Frontal cortex (tissue), 4 donors: ENCODE measurements around the gene CHRM4. TPM values are rescaled to one million over a fixed set of nuclear protein-coding genes. Genes with fewer than 3 reads are reported as not detected.

ENCODE experiments used
- DNase-seq, 2 donors: peaks; one replicate each; pipeline ENCODE4 v3.0.0; 2012; ENCODE audit warnings: low spot score in 2 of 2
- FAIRE-seq: peaks from 2 replicates; lab custom pipeline; 2012; peaks lifted over from hg19 to GRCh38; lab: Jason Lieb, UNC
- total RNA-seq: library from RNA; depleted of rRNA; stranded (reverse); fragments of >200 nt; gene quantifications from one replicate; pipeline ENCODE4 v1.2.3, GENCODE V29; 2014
- donor health status: control.
- donor health status: control.
- donor health status: control.

Gene CHRM4
- 6.1 TPM for total RNA-seq

- no peak for FAIRE-seq
- peak; percentile 74 to 75 for DNase-seq
These were observed at the start of gene CHRM4 for GRCh38 chr11:46391578-46392420. TSS of gene CHRM4 (minus strand) at chr11:46391776. CDS start at chr11:46386557, 5,219 bp downstream.

- no peak for DNase-seq
These were observed 46.6 kb upstream of the CHRM4 start for GRCh38 chr11:46438211-46438610.

GRCh38 chr11:46437122-46437689, 45.6 kb upstream of the CHRM4 start:
- FAIRE-seq (no peak), DNase-seq (no peak)

More at GRCh38 chr11:46438211-46438610, 46.6 kb upstream of the CHRM4 start:
- no peak for FAIRE-seq

- DNase-seq, result no peak
- FAIRE-seq, result no peak
These were observed 44.5 kb upstream of the CHRM4 start for GRCh38 chr11:46436113-46436512.

GRCh38 chr11:46435679-46436078, 44.1 kb upstream of the CHRM4 start:
- FAIRE-seq (no peak), DNase-seq (no peak)

- DNase-seq (no peak), FAIRE-seq (no peak)
These were observed 39.6 kb upstream of the CHRM4 start for GRCh38 chr11:46431211-46431610.

GRCh38 chr11:46429717-46430116, 38.1 kb upstream of the CHRM4 start:
- FAIRE-seq, result no peak

GRCh38 chr11:46427364-46427763, 35.8 kb upstream of the CHRM4 start:
- no peak for FAIRE-seq
- DNase-seq, result no peak

More at GRCh38 chr11:46429717-46430116, 38.1 kb upstream of the CHRM4 start:
- no peak for DNase-seq

- FAIRE-seq, result no peak
- no peak for DNase-seq
These were observed 34.8 kb upstream of the CHRM4 start for GRCh38 chr11:46426233-46426991.

- DNase-seq, result no peak
- FAIRE-seq, result no peak
These were observed 31.0 kb upstream of the CHRM4 start for GRCh38 chr11:46422588-46422987.

- FAIRE-seq (no peak), DNase-seq (no peak)
These were observed 29.8 kb upstream of the CHRM4 start for GRCh38 chr11:46421257-46421880.

GRCh38 chr11:46420513-46420912, 28.9 kb upstream of the CHRM4 start:
- FAIRE-seq, result no peak
- no peak for DNase-seq

GRCh38 chr11:46418751-46419150, 27.2 kb upstream of the CHRM4 start:
- FAIRE-seq (no peak), DNase-seq (no peak)

GRCh38 chr11:46417711-46418110, 26.1 kb upstream of the CHRM4 start:
- FAIRE-seq (no peak), DNase-seq (no peak)

GRCh38 chr11:46414879-46415278, 23.3 kb upstream of the CHRM4 start:
- no peak for FAIRE-seq
- DNase-seq, result no peak

GRCh38 chr11:46414466-46414796, 22.9 kb upstream of the CHRM4 start:
- FAIRE-seq, result no peak
- no peak for DNase-seq

GRCh38 chr11:46413760-46414465, 22.3 kb upstream of the CHRM4 start:
- no peak for DNase-seq
- FAIRE-seq, result no peak

GRCh38 chr11:46410021-46410420, 18.4 kb upstream of the CHRM4 start:
- DNase-seq, result no peak
- no peak for FAIRE-seq

- no peak for FAIRE-seq
These were observed 16.9 kb upstream of the CHRM4 start for GRCh38 chr11:46408407-46408986.

More at GRCh38 chr11:46408407-46408986, 16.9 kb upstream of the CHRM4 start:
- DNase-seq, result no peak
